HG02870 (cell line): ENCODE data around the gene STK16.

Source experiments
- ATAC-seq: cut with Tn5 transposase; IDR thresholded peaks from one replicate; pipeline ENCODE4 v1.9.1; 2021; ENCODE audit warnings: mild to moderate bottlenecking, moderate library complexity; ENCODE audit not compliant: unreplicated experiment

STK16 gene

DNA sequence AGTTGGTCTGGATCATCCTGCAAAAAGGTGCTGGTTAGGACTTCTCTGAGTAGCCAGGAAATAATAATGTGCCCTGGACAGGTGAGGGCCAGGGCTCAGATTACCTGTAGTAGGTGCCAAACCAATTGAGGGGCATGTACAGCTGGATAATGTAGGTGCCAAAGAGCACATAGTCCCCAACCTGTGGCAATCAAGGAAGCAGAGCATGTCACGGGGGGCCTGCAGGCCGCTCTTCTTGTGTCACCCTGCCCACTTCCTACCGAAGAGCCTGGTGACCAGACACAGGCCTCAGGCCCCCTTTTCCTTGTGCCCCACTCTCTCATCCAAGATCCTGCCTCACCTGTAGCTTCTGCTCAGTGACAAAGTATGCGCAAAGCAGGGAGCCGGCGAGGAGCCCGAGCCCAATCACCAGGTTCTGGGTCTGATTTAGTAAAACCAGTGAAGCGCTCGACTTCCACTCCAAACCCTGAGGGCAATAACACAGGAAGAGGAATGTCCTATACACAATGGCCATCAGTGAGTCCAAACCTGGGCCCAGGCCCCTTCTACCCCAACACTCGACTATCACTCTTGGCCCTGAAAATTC is 31.7 kb upstream of the STK16 start:
- no peak for ATAC-seq

DNA sequence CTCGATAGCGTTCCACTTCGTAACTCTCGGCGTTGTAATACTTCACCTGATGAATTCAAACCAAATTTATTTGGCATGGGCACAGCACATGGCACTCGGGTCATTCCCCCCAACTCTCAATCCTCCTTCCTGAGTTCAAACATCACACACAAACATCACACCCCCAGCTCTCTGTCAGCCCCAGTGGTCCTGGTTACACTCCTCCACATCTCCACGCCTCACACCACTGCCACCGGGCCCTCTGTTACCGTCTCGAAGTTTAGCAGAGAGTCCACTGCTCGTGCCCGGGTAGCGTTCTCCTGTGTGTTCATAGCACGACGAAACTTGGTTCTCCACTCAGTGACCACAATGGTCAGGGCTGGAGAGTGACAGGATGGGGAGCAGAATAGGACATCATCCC is 31.1 kb upstream of the STK16 start:
- ATAC-seq = no peak

DNA sequence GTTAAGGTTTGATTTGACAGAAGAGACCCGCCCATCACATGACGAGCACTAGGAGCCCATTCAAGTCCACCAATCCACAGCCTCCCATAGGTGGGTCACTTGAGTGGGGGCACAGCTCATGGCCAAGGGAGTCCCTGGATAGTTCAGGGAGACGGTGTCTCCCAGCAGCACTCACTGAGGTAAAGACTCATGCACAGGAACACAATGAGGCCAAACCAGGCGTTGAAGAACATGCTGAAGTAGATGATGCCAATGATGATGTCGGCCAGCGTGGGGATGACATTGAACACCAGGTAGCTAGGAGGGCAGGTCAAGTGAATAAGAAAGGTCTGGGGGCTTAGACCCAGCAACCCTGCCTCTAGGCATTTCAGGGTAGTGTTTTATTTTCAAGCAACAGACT is 30.5 kb upstream of the STK16 start:
- no peak for ATAC-seq

DNA sequence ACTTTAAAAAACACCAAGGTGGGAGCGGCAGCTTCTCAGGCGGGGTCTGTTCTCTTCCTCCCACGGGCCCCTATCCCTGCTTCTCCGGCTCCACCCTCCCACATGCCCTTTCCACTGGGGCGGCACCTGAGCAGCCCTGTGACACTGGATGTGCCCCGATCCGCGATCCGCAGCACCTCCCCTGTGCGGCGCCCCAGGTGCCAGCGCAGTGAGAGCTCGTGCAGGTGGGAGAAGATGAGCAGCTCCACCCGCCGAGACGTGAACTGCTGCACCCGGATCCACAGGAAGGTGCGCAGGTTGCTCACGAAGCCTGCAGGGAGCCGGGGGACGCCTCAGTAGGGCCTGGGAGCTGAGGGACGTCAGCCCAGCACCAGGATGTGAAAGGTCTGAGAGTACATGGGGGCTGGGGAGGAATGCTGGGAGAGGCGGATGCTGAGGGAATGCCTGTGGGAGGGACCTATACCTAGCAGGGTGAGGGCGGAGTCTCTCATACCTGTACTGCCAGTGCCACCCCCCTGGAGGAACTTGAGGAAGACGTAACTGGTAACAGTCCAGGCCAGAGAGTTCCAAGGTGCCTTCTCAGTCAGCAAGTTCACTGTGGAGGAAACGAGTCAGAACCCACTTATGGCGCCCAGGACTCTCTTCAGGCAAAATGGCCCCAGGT is 29.3 kb upstream of the STK16 start:
- no peak for ATAC-seq

DNA sequence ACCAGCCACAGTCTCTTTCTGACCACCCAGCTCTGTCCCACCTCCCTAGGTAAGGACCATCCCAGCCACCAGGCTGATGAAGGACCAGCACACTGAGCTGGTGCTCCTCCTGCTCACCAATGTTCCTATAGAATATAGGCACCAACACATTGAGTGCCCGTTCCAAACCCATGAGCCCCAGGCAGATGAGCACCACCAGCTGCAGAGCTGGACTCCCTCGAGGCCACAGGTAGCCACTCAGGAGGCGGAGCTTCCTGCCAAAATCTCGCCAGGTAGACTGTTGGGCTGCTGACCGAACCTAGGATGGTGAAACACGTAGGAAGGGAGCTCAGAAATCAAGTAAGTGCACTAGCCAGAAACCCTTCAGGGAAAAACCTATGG is 28.8 kb upstream of the STK16 start:
- no peak for ATAC-seq

DNA sequence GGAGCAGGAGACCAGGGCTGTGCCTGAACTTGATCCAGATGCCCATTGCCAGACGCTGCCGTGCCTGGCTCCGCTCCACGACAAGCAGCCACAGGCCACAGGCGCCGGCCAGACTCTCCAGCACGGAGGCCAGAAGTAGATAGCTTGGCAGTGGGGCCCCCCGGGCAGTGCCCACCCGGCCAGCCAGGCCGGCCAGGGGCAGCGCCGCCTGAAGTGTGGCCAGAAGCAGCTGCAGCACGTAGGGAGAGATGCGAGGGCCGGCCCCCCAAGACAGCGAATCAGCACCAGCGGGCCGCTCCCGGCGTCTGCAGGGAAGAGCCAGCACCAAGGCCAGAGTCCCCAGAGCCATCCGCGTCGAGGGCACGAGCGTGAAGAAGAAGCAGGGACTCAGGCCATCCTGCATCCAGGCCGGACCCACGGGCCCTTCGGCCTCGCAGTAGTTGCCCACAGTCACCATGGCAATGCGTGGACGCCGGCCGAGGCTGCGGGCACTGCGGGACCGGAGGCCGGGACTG is 27.0 kb upstream of the STK16 start:
- ATAC-seq = peak; percentile 25

DNA sequence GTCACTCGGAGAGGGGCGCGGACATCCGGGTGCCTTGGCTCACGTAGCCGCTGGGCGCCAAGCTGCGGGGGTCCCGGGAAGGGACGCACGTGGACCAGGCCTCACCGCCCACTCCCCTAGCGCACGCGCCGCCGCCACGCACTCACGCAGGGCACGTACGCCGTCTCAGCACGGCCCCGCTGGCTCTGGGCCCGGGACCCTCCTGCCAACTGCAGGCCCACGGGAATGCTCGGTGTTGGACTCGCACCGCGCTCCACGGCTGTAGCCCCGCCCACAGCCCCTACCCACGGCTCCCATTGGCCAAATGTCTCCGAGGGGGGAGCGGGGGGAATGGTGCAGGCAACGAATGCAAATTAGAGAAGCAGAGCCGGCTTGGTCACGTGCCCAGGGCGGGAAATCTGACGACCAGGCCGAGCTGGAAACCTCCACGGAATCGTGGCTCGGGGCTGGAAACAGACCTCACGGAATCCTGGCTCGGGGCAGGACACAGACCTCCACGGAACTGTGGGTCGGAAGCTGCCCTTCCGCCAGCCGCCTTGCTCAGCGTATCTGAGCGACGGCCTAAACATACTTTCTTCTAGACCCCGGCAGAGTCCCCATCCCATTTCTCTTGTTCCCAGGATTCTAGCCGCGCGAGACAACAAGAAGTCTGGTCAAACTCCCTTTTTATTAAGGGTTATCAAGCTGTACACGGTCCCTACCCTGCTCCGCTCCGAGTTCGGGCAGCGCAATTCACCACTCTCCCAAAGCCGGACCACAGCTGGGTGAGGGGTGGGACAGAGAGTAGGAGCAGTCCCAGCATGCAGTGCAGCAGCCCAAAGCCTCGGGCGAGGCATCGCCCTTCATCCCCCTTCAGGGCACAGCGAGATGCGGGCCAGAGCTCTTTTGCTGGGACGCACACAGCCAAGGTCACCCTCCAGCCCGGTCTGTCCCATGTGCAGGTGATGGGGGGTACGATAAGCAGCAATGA is 26.3 kb upstream of the STK16 start, which contains the start of gene ABCB6:
Gene ABCB6 (minus strand): TSS at position 227 of the 970 bp plus-strand sequence. CDS start 285 bp downstream, outside the sequence.
- ATAC-seq = peak; percentile 70

DNA sequence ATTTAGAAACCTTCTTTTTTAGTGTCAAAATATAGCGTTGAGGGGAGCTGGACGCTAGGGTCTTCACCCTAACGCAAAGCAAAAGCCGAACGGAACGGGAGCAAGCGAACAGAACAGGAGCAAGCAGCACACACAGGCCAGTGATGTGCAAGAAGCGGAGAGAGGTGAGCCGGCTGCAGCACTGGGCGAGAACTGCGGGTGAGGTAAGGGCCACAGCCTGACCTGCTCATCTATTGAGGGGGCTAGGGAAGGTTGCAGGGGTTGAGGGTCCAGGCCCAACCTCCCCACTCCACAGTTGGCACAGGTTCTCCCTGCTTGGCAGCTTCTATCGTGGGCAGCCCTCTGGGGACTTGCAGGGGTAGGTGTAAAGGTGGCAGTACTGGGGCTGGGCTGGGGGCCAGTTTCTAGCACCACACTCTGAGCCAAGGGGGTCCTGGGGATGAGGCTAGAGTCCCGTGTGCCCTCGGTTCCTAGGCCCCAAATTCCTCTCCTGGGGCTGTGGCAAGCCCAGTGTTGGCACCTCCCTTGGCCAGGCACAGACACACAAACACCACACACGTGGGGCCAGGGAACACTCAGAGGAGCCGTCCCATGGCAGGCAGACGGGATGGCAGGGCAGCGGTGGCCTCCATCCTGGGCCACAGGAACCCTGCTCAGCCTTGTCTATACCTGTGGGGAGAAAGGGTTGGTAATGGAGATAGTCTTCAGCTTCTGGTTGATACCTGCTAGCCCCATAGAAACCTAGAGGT is 25.3 kb upstream of the STK16 start:
- ATAC-seq = no peak

DNA sequence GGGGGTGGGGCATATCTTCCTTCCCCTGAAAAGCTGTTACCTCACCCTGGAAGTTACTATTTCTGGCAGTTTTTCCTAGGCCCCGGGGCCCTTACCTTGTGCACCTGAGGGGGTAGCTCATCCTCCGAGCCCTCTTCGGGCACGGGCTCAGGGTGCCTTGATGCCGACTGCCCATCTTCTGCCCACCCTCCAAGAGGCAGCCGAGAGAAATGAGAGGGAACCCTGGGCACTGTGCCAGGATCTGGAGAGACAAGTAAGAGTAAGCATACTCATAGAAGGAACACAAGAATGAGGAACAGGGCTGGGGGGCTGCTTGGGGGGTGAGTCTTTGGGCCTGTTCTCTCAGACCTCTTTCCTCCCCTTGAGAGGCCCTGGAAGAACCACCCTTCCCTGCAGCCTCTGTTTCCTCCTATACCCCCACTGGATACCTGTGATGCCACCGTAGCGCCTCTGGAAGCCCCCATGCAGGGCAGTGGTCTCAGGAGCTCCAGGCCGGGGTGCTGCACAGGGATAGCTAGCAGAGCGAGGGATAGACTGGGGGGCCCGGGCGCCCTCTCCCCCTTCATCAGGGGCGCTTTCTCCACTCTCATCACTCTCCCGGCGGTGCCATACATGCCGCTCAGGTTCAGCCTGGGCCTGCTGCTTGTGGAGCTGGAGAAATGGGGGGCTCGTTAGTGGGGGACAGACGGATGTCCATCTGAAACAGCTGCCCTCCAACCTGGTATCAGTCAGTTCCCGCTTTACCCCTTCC is 24.5 kb upstream of the STK16 start:
- ATAC-seq = no peak

DNA sequence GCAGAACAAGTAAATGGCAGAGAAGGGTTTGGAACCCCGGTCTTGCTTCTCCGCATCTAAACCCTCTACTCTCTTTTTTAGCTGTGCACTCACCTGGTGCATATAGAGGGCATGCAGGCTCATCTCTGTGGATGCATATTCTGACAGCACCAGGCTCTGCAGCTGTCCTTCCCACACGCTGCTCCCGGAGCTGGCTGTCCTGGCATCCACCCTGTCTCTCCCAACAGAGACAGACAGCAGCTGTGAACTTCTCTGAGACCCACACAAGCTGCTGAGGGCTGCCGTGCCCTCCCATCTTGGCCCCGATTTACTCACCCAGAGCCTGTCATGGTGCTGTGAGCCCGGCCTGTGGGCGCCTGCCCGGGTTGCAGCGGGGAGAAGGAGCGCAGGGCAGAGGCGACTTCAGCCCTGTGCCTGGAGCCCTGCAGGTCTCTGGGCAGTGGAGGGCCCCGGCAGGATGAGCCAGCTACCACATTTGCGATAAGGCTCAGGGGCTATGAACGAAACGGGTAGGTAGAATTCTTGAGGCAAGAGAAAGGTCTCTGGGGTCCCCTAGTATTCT is 23.2 kb upstream of the STK16 start:
- no peak for ATAC-seq

DNA sequence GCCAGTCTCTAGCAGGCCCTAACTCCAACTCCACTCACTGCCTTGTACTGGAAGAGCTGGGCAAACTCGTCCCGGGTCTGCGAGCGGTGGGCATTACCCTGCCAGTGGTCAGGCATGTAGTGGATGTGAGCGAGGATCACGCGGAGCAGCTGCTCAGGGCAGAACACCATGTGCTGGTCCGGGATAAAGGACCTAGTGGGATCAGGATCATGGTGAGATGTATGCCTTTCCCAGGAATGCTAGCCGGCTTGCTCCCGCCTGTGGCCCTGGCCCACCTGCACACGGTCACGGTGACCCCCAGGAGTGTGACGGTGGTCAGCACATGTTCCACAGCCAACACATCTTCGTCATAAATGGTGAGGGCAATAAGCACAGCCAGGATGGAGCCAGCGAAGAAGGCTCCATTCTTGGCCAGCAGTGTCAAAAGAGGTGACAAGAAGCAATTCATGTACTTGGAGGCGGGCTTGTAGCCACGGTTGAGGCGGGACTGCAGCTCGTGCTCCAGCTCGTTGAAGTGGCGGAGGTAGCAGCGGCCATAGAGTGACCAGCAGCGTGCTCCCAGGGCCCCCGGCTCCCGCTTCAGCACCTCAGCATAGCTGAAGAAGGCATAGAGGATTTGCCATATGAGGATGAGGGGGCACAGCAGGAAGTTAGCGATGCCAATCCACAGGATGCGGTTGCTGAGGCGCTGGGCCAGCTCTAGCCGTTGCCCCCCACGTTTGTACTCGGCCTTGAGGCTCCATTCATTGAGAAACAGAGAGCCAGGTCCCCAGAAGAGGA is 21.3 kb upstream of the STK16 start:
- no peak for ATAC-seq

DNA sequence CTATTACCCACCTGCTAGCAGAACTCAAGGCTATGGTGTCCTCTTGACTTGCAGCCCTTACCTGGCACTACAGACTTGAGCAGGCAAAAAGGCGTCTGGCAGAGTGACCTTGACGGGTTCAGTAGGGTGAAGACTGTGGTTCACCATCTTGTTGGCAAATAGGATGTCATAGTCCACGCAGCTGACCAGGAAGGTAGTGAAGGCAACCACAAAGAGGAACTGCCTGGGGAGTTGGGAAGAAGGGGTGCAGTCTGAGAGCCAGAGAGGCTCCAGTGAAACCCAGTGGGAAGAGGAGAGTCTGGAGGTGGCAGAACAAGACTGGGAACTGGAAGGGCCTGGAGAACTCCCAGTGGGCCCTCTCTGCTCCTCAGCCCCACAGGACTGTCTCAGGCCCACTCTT is 19.9 kb upstream of the STK16 start:
- no peak for ATAC-seq

DNA sequence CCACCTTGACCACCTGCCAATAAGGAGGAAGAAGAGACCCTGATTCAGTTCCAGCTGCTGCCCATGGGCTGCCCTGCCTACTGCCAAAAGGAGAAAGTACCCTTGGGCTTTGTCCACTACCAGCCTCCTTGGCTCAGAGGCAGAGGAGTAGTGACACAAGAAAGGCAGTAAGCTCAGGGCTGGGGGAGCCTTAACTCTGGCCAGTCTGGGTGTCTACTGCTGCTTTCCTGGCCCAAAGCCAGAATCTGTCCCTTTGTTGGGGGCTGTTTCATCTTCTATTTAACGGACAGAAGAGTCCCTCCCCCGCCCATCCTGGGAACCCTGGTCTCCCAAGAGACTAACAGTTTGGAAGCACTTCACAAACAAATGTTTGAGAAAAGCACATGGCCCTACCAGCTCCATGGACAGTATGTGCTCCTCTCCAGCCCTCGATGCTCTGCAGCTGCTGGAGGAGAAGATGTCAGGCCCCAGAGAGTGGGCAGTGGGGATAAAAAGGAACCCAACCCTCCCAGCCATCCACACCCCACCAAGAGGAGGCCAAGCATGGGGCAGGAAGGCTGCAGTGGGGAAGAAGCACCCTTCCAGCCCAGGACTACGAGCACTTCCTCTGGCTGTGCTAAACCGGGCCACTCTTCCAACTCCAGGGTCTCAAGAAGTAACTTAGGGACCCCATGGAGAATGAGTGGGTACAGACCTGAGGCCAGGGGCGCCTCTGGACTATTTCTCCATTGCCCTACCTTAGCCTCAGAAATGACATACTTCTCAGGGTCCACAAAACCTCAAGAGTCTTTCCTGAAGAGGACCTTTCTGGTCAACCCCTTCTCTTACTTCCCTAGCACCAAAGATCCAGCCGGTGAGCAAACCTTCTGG is 17.0 kb upstream of the STK16 start:
- no peak for ATAC-seq

DNA sequence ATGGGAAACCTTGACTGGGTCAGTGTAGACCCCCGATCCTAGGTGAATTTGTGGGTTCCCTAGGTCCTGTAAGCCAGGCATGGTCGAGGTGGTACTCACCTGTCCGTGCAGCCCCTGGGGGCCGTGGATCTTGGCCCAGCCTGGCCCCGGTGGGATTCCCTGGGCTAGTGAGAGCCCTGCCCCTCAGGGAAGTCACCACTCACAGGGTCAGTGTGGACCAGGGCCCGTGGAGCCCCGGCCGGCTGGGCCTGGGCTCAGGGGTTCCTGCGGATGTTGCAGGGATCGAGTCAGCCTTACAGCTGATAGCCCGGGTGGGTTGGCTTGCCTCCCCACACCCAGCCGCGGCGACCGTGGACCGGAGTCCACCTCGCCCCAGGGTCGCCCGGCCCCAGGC is 16.4 kb upstream of the STK16 start:
- no peak for ATAC-seq

DNA sequence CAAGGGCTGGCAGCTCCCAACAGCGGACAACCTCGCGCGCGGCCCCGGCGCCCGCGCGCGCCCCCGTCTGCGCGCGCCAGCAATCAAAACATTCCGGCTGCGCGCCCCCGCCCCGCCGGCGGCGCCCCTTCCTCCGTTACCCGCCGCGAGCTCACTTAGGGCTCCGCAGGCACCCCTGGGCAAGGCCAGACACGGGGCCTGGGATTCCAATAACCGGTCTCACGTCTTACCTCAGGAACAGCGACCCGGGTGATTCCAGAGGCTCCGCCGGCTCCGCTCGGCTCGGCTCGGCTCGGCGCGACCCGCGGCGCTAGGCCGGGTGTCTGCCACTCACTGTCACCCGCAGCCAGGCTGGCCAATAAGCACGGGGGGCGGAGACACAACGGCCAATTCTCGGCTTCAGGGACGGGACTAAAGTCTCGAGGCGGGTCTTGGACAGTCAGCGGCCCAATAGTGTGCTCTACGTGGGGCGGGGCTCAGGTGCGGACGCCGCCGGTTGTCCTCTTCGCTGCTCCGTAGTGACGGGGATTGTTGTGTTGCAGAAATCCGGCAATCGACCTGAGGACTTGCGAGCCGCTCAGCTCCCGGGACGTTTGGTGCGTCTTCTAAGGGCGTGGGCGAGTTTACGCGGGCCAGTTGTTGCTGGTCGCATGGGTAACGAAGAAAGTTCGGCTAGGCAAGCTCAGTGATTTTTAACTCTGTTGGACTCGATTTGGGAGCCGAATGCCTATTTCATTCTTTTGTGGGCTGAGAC is 15.8 kb upstream of the STK16 start, which contains the start of the genes ANKZF1 and ATG9A:
Gene ANKZF1 (plus strand): TSS at position 502 of the 754 bp plus-strand sequence. CDS start 452 bp downstream, outside the sequence.
Gene ATG9A (minus strand): TSS at position 332 of the 754 bp plus-strand sequence. CDS start 1,612 bp downstream, outside the sequence.
- peak; percentile 97 for ATAC-seq

DNA sequence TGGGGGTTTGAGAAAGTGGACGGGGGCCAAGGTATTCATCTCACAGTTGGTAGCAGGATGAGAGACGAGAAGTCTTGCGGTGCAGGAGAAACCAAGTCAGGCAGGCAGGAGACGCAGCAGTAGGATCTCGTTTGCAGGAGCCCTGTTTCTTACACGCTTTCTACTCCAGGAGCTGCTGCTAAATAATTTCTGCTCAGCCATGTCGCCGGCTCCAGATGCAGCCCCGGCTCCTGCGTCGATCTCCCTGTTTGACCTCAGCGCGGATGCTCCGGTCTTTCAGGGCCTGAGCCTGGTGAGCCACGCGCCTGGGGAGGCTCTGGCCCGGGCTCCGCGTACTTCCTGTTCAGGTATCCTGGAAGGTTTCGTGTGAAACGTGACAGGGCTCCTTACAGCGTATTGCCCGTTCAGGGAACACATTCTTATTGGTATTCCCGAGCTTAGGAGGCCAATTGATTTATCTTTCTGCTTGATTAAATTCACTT is 15.2 kb upstream of the STK16 start:
- ATAC-seq = no peak

DNA sequence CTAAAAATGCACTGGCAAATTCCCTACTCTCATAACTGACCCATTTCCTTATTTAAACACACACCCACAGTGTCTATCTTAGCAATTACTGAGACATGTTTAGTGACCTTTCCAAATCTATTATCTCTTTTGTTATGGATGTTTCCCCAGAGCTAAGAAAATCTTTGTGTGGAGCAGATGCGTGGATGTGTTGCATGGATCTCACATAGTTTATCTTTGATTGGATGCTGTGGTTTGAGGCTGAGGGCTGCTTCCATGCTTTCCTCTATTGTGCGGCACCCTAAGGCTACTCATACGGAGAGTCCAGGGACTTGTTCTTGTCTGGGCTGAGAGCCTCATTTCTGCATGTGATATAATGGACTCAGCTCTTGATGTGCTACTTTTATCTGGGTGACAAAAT is 10.9 kb upstream of the STK16 start:
- ATAC-seq = no peak
